KMS-11 (cell line): ENCODE data around the gene RNASE11.

ENCODE experiments used
- H2AFZ ChIP-seq: fragments of 200-600 bp; sonication (generic); 2 replicates; pipeline ENCODE4 v1.6.1; 2016; ENCODE audit warnings: antibody characterized with exemption, mixed run types, low read depth
- H3K27ac ChIP-seq: fragments of 200-600 bp; sonication (generic); 2 replicates; pipeline ENCODE4 v1.6.1; 2016; ENCODE audit warnings: mild to moderate bottlenecking, mixed run types
- H3K27me3 ChIP-seq: fragments of 200-600 bp; sonication (generic); 2 replicates; pipeline ENCODE4 v1.6.1; 2017; ENCODE audit warnings: mild to moderate bottlenecking, low read depth, mixed run types, moderate library complexity; ENCODE audit not compliant: insufficient read depth
- H3K36me3 ChIP-seq: fragments of 200-600 bp; sonication (generic); 2 replicates; pipeline ENCODE4 v1.6.1; 2017; ENCODE audit warnings: mild to moderate bottlenecking, mixed run types; ENCODE audit not compliant: insufficient read depth
- H3K4me1 ChIP-seq: fragments of 200-600 bp; sonication (generic); 2 replicates; pipeline ENCODE4 v1.6.1; 2016; ENCODE audit warnings: mild to moderate bottlenecking, low read depth, mixed run types; ENCODE audit not compliant: poor library complexity, severe bottlenecking
- H3K4me2 ChIP-seq: fragments of 200-600 bp; sonication (generic); 2 replicates; pipeline ENCODE4 v1.7.0; 2016; ENCODE audit warnings: mild to moderate bottlenecking, mixed run types
- H3K4me3 ChIP-seq: fragments of 200-600 bp; sonication (generic); IDR thresholded peaks from 2 replicates; pipeline ENCODE4 v1.6.1; 2017; ENCODE audit warnings: low read depth, low read length, mixed read lengths; ENCODE audit not compliant: insufficient read depth
- H3K79me2 ChIP-seq: fragments of 200-600 bp; sonication (generic); 2 replicates; pipeline ENCODE4 v1.6.1; 2016; ENCODE audit warnings: low read depth, mixed run types; ENCODE audit not compliant: insufficient read depth
- H3K9ac ChIP-seq: fragments of 200-600 bp; sonication (generic); 2 replicates; pipeline ENCODE4 v1.6.1; 2016; ENCODE audit warnings: mild to moderate bottlenecking, mixed run types
- H4K20me1 ChIP-seq: fragments of 200-600 bp; sonication (generic); 2 replicates; pipeline ENCODE4 v1.6.1; 2016; ENCODE audit warnings: mild to moderate bottlenecking, mixed run types; ENCODE audit not compliant: insufficient read depth
- CTCF ChIP-seq: fragments of 200-600 bp; sonication (generic); conservative IDR thresholded peaks from 2 replicates; pipeline ENCODE4 v1.6.1; 2017; ENCODE audit warnings: low read depth, mild to moderate bottlenecking, antibody characterized with exemption, low read length, moderate library complexity, mixed read lengths

Gene RNASE11

GRCh38 chr14:20608383-20609110 is 20.7 kb upstream of the RNASE11 start:
- H3K4me1 ChIP-seq, result peaks cover 29% of the 10 kb centered on the region
- H3K27me3 ChIP-seq, result no peaks in the 10 kb centered on the region
- H3K79me2 ChIP-seq, result no peaks in the 10 kb centered on the region
- peak overlapping the region; percentile 21; the same call in 1 of the 2 replicates for H3K4me2 ChIP-seq
- no peak overlapping the region for H3K4me3 ChIP-seq
- no peak overlapping the region for H2AFZ ChIP-seq
- H3K9ac ChIP-seq, result no peak overlapping the region
- no peak for TF ChIP-seq CTCF
- no peak overlapping the region for H3K27ac ChIP-seq
- H4K20me1 ChIP-seq, result no peaks in the 10 kb centered on the region
- no peaks in the 10 kb centered on the region for H3K36me3 ChIP-seq

- peaks cover 25% of the 10 kb centered on the region for H3K4me1 ChIP-seq
- no peaks in the 10 kb centered on the region for H3K36me3 ChIP-seq
- H3K27me3 ChIP-seq, result no peaks in the 10 kb centered on the region
- no peak overlapping the region for H3K4me2 ChIP-seq
- H3K9ac ChIP-seq, result no peak overlapping the region
- no peak overlapping the region for H3K4me3 ChIP-seq
- TF ChIP-seq CTCF, result no peak
- no peak overlapping the region for H3K27ac ChIP-seq
- no peaks in the 10 kb centered on the region for H4K20me1 ChIP-seq
- no peaks in the 10 kb centered on the region for H3K79me2 ChIP-seq
- no peak overlapping the region for H2AFZ ChIP-seq
Measured at GRCh38 chr14:20607617-20608016, 19.8 kb upstream of the RNASE11 start.

- Histone ChIP-seq H2AFZ (no peak overlapping the region), H3K79me2 (no peaks in the 10 kb centered on the region), H3K27me3 (no peaks in the 10 kb centered on the region), H4K20me1 (no peaks in the 10 kb centered on the region), H3K27ac (no peak overlapping the region), H3K9ac (no peak overlapping the region), H3K36me3 (no peaks in the 10 kb centered on the region), H3K4me2 (no peak overlapping the region), H3K4me1 (peaks cover 18% of the 10 kb centered on the region), H3K4me3 (no peak overlapping the region)
- TF ChIP-seq CTCF, result no peak
Measured at GRCh38 chr14:20606902-20607242, 19.1 kb upstream of the RNASE11 start.

- H3K9ac ChIP-seq, result no peak overlapping the region
- H3K27me3 ChIP-seq, result no peaks in the 10 kb centered on the region
- no peak overlapping the region for H2AFZ ChIP-seq
- H3K36me3 ChIP-seq, result no peaks in the 10 kb centered on the region
- no peaks in the 10 kb centered on the region for H3K79me2 ChIP-seq
- no peak overlapping the region for H3K27ac ChIP-seq
- TF ChIP-seq CTCF, result no peak; the same call in 1 of the 2 replicates
- H3K4me3 ChIP-seq, result no peak overlapping the region
- H3K4me2 ChIP-seq, result no peak overlapping the region
- no peaks in the 10 kb centered on the region for H4K20me1 ChIP-seq
- peaks cover 14% of the 10 kb centered on the region for H3K4me1 ChIP-seq
Measured at GRCh38 chr14:20606190-20606901, 18.5 kb upstream of the RNASE11 start.
